ENCODE results near the gene ASAP3. TPM values are rescaled to one million over a fixed set of nuclear protein-coding genes. Genes with fewer than 3 reads are reported as not detected.
"Not testable (repeated sequence)": the region's sequence is repeated elsewhere in the genome, so short reads cannot be mapped to it uniquely, and the experiment has no call there.

ASAP3 gene
- total and polyA plus RNA-seq, 2 donors (not counting 3 experiments of a cell fraction or from before 2014, with no cell fraction given): 12.5 to 14.2 TPM

GRCh38 chr1:23380719-23381118 lies 103.3 kb downstream of the ASAP3 start:
- Histone ChIP-seq H2AFZ (ENCODE audit: low read depth, low read length) (no peak overlapping the region), H3K9me1 (replicated peaks; ENCODE audit: control insufficient read depth, extremely low read depth, insufficient read depth, low read length) (no peaks in the 10 kb centered on the region), H3K27me3 (ENCODE audit: control insufficient read depth in 2 of 2, insufficient read depth in 2 of 2, low read length in 2 of 2) (no peaks in the 10 kb centered on the region), H4K20me1 (replicated peaks; ENCODE audit: control insufficient read depth, extremely low read depth, insufficient read depth, low read length) (no peaks in the 10 kb centered on the region), H3K4me1 (ENCODE audit: control insufficient read depth, extremely low read depth, insufficient read depth, low read length) (peaks cover 30% of the 10 kb centered on the region), H3K4me2 (ENCODE audit: insufficient read depth, low read length) (no peak overlapping the region), H3K27ac (ENCODE audit: insufficient read depth, low read depth, low read length) (no peak overlapping the region), H3K9ac (replicated peaks; ENCODE audit: extremely low read depth, insufficient read depth, low read length) (no peak overlapping the region), H3K4me3 (replicated peaks in 1 of 3; ENCODE audit: insufficient read depth in 1 of 3, low read depth in 1 of 3, low read length in 3 of 3) (no peak overlapping the region), H3K36me3 (ENCODE audit: control insufficient read depth in 2 of 2, extremely low read depth in 1 of 2, insufficient read depth in 2 of 2, low read length in 2 of 2) (no peaks in the 10 kb centered on the region), H3K79me2 (ENCODE audit: control insufficient read depth, insufficient read depth, low read length) (no peaks in the 10 kb centered on the region), H3K9me3 (replicated peaks; ENCODE audit: control insufficient read depth, insufficient read depth, low read length) (no peaks in the 10 kb centered on the region)
- DNase-seq (ENCODE audit: low read depth, low spot score) (no peak), FAIRE-seq (no peak)
- ChIA-PET POLR2A (no interaction called here), CTCF (no interaction called here)
- dilution Hi-C loops (cut with MboI; ENCODE audit: extremely low pct_ligation_motif_present, low sequenced_read_pairs) (no loop called here), intact Hi-C loops (cut with micrococcal nuclease) (no loop called here)
- BruUV-seq (replicated peaks): no TSS peak
- TF ChIP-seq MYC (IDR thresholded peaks at IDR 0.05; ENCODE audit: low read depth, low read length): no peak
- no peak for TF ChIP-seq MAX (IDR thresholded peaks at IDR 0.05; ENCODE audit: insufficient read depth, insufficient read length)
- no peak for TF ChIP-seq POLR2AphosphoS5 (IDR thresholded peaks at IDR 0.05; ENCODE audit: insufficient read depth, low read depth, low read length)
- no peak for TF ChIP-seq GATA2 (IDR thresholded peaks at IDR 0.05; ENCODE audit: insufficient read depth, insufficient read length, low read depth, low read length)
- TF ChIP-seq POLR2A (IDR thresholded peaks at IDR 0.05; ENCODE audit: low read depth, low read length): no peak
- TF ChIP-seq, protein P1, sequence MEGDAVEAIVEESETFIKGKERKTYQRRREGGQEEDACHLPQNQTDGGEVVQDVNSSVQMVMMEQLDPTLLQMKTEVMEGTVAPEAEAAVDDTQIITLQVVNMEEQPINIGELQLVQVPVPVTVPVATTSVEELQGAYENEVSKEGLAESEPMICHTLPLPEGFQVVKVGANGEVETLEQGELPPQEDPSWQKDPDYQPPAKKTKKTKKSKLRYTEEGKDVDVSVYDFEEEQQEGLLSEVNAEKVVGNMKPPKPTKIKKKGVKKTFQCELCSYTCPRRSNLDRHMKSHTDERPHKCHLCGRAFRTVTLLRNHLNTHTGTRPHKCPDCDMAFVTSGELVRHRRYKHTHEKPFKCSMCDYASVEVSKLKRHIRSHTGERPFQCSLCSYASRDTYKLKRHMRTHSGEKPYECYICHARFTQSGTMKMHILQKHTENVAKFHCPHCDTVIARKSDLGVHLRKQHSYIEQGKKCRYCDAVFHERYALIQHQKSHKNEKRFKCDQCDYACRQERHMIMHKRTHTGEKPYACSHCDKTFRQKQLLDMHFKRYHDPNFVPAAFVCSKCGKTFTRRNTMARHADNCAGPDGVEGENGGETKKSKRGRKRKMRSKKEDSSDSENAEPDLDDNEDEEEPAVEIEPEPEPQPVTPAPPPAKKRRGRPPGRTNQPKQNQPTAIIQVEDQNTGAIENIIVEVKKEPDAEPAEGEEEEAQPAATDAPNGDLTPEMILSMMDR (IDR thresholded peaks at IDR 0.05; ENCODE audit: extremely low read depth in 1 of 2, insufficient read depth in 1 of 2, low read depth in 1 of 2, low read length in 2 of 2): no peak
- TF ChIP-seq JUN (IDR thresholded peaks at IDR 0.05; ENCODE audit: borderline replicate concordance, insufficient read depth, insufficient read length, low read depth): no peak

- POLR2A ChIA-PET; H3K9me1 ChIP-seq (replicated peaks; ENCODE audit: control insufficient read depth, extremely low read depth, insufficient read depth, low read length); H3K4me3 ChIP-seq (replicated peaks in 1 of 3; ENCODE audit: insufficient read depth in 1 of 3, low read depth in 1 of 3, low read length in 3 of 3); CTCF ChIA-PET; H3K9me3 ChIP-seq (replicated peaks; ENCODE audit: control insufficient read depth, insufficient read depth, low read length); FAIRE-seq; BruUV-seq (replicated peaks); H3K27me3 ChIP-seq (ENCODE audit: control insufficient read depth in 2 of 2, insufficient read depth in 2 of 2, low read length in 2 of 2); H4K20me1 ChIP-seq (replicated peaks; ENCODE audit: control insufficient read depth, extremely low read depth, insufficient read depth, low read length); intact Hi-C loops (cut with micrococcal nuclease); H3K9ac ChIP-seq (replicated peaks; ENCODE audit: extremely low read depth, insufficient read depth, low read length); H3K4me2 ChIP-seq (ENCODE audit: insufficient read depth, low read length); H2AFZ ChIP-seq (ENCODE audit: low read depth, low read length); DNase-seq (ENCODE audit: low read depth, low spot score); H3K36me3 ChIP-seq (ENCODE audit: control insufficient read depth in 2 of 2, extremely low read depth in 1 of 2, insufficient read depth in 2 of 2, low read length in 2 of 2); H3K79me2 ChIP-seq (ENCODE audit: control insufficient read depth, insufficient read depth, low read length); H3K27ac ChIP-seq (ENCODE audit: insufficient read depth, low read depth, low read length); dilution Hi-C loops (cut with MboI; ENCODE audit: extremely low pct_ligation_motif_present, low sequenced_read_pairs): not testable (repeated sequence)
- peaks cover 27% of the 10 kb centered on the region for H3K4me1 ChIP-seq (ENCODE audit: control insufficient read depth, extremely low read depth, insufficient read depth, low read length)
Observed at GRCh38 chr1:23380236-23380635, 103.7 kb downstream of the ASAP3 start.

Other genes with a start within 250 kb of the ASAP3 start
- gene HNRNPR, start 139.9 kb downstream of the ASAP3 start, total RNA-seq: 165 and 171 TPM in 2 replicates
- 67.6 and 111 TPM in 2 replicates for gene HNRNPR, start 139.9 kb downstream of the ASAP3 start, polyA plus RNA-seq
- 12.5 and 14.0 TPM in 2 replicates for gene ZNF436, start 114.3 kb downstream of the ASAP3 start, total RNA-seq
- gene ZNF436, start 114.3 kb downstream of the ASAP3 start, polyA plus RNA-seq: 5.7 and 6.5 TPM in 2 replicates
- 3.4 and 3.7 TPM in 2 replicates for gene TCEA3, start 59.4 kb downstream of the ASAP3 start, total RNA-seq
- gene TCEA3, start 59.4 kb downstream of the ASAP3 start, polyA plus RNA-seq: 0.75 and 1.5 TPM in 2 replicates
- gene E2F2, start 47.1 kb upstream of the ASAP3 start, total RNA-seq: 5.0 and 5.6 TPM in 2 replicates
- 0.83 and 1.1 TPM in 2 replicates for gene E2F2, start 47.1 kb upstream of the ASAP3 start, polyA plus RNA-seq
- gene ID3, start 75.3 kb upstream of the ASAP3 start, total RNA-seq: 277 and 310 TPM in 2 replicates
- 783 and 971 TPM in 2 replicates for gene ID3, start 75.3 kb upstream of the ASAP3 start, polyA plus RNA-seq
- gene RPL11, start 207.6 kb upstream of the ASAP3 start, total RNA-seq: 1,084 and 1,169 TPM in 2 replicates
- 656 and 861 TPM in 2 replicates for gene RPL11, start 207.6 kb upstream of the ASAP3 start, polyA plus RNA-seq

All from endothelial cell of umbilical vein (primary cell).